Activated CD4-positive, alpha-beta T cell treated with anti-CD3 and anti-CD28 coated beads, Interleukin-2, amount 10 ng/mL, durations not matched to agents 7 days and 5 days (primary cell): ENCODE data around the gene ATP8B4. TPM values are rescaled to one million over a fixed set of nuclear protein-coding genes. Genes with fewer than 3 reads are reported as not detected.

Source experiments
- CTCF ChIA-PET: fragments of 350-600 bp; sonication (Branson Sonifier 250); formaldehyde crosslinking; loops from one replicate; lab custom pipeline; 2021; ENCODE audit warnings: antibody characterized with exemption; lab: Charles Lee
- POLR2A ChIA-PET: fragments of 350-600 bp; sonication (Branson Sonifier 250); formaldehyde crosslinking; loops from one replicate; lab custom pipeline; 2021; ENCODE audit warnings: antibody characterized with exemption; lab: Charles Lee
- DNase-seq: peaks from one replicate; pipeline ENCODE4 v3.0.0-alpha.2; 2020
- H3K27ac Mint-ChIP-seq: one replicate; pipeline ENCODE4 v1.8.0; 2021; ENCODE audit warnings: mild to moderate bottlenecking, moderate library complexity, mixed read lengths
- H3K27me3 Mint-ChIP-seq: one replicate; pipeline ENCODE4 v1.8.0; 2021; ENCODE audit warnings: mixed read lengths
- H3K36me3 Mint-ChIP-seq: one replicate; pipeline ENCODE4 v1.8.0; 2021; ENCODE audit warnings: low read depth, mixed read lengths
- H3K4me1 Mint-ChIP-seq: one replicate; pipeline ENCODE4 v1.8.0; 2021; ENCODE audit warnings: mixed read lengths
- H3K4me3 Mint-ChIP-seq: one replicate; pipeline ENCODE4 v1.8.0; 2021; ENCODE audit warnings: mild to moderate bottlenecking, moderate library complexity, mixed read lengths
- H3K9me3 Mint-ChIP-seq: one replicate; pipeline ENCODE4 v1.8.0; 2021; ENCODE audit warnings: mixed read lengths
- total RNA-seq, 2 experiments: library from RNA; stranded (reverse); gene quantifications; one replicate each; pipeline ENCODE4 v1.2.3, GENCODE V29; 2021

Gene ATP8B4
- total RNA-seq, 2 experiments from 2014 or later, result 6.8 TPM

GRCh38 chr15:49881433-49881832 is 237.6 kb downstream of the ATP8B4 start:
- Mint-ChIP-seq H3K27ac (no peak overlapping the region), H3K36me3 (no peaks in the 10 kb centered on the region), H3K27me3 (no peaks in the 10 kb centered on the region), H3K9me3 (no peaks in the 10 kb centered on the region), H3K4me1 (no peaks in the 10 kb centered on the region), H3K4me3 (no peak overlapping the region)
- POLR2A ChIA-PET, result no interaction called here
- DNase-seq, result no peak
- CTCF ChIA-PET, result no interaction called here

GRCh38 chr15:49877873-49878521 is 241.0 kb downstream of the ATP8B4 start:
- Mint-ChIP-seq H3K27ac (no peak overlapping the region), H3K4me1 (no peaks in the 10 kb centered on the region), H3K4me3 (no peak overlapping the region), H3K27me3 (no peaks in the 10 kb centered on the region), H3K9me3 (no peaks in the 10 kb centered on the region), H3K36me3 (no peaks in the 10 kb centered on the region)
- POLR2A ChIA-PET, result no interaction called here
- CTCF ChIA-PET, result no interaction called here
- no peak for DNase-seq

GRCh38 chr15:49877117-49877872 is 241.7 kb downstream of the ATP8B4 start:
- Mint-ChIP-seq H3K27me3 (no peaks in the 10 kb centered on the region), H3K4me1 (no peaks in the 10 kb centered on the region), H3K27ac (no peak overlapping the region), H3K4me3 (no peak overlapping the region), H3K36me3 (no peaks in the 10 kb centered on the region), H3K9me3 (no peaks in the 10 kb centered on the region)
- ChIA-PET CTCF (no interaction called here), POLR2A (no interaction called here)
- no peak for DNase-seq

- no peak for DNase-seq
- H3K9me3 Mint-ChIP-seq, result no peaks in the 10 kb centered on the region
- ChIA-PET POLR2A (no interaction called here), CTCF (no interaction called here)
- no peak overlapping the region for H3K27ac Mint-ChIP-seq
- no peaks in the 10 kb centered on the region for H3K27me3 Mint-ChIP-seq
- H3K36me3 Mint-ChIP-seq, result no peaks in the 10 kb centered on the region
- H3K4me3 Mint-ChIP-seq, result no peak overlapping the region
- H3K4me1 Mint-ChIP-seq, result no peaks in the 10 kb centered on the region
These were observed 242.5 kb downstream of the ATP8B4 start for GRCh38 chr15:49876401-49877038.

GRCh38 chr15:49875392-49875791 is 243.6 kb downstream of the ATP8B4 start:
- H3K27ac Mint-ChIP-seq, result no peak overlapping the region
- H3K9me3 Mint-ChIP-seq, result no peaks in the 10 kb centered on the region
- no peaks in the 10 kb centered on the region for H3K4me1 Mint-ChIP-seq
- no peaks in the 10 kb centered on the region for H3K27me3 Mint-ChIP-seq
- ChIA-PET POLR2A (no interaction called here), CTCF (no interaction called here)
- DNase-seq, result no peak
- H3K4me3 Mint-ChIP-seq, result no peak overlapping the region
- no peaks in the 10 kb centered on the region for H3K36me3 Mint-ChIP-seq

GRCh38 chr15:49870472-49870871 is 248.6 kb downstream of the ATP8B4 start:
- H3K4me1 Mint-ChIP-seq, result no peaks in the 10 kb centered on the region
- H3K27me3 Mint-ChIP-seq, result peaks cover 4% of the 10 kb centered on the region
- CTCF ChIA-PET, result no interaction called here

GRCh38 chr15:49868348-49868747 is 250.7 kb downstream of the ATP8B4 start:
- Mint-ChIP-seq H3K36me3 (no peaks in the 10 kb centered on the region), H3K4me3 (no peak overlapping the region), H3K4me1 (no peaks in the 10 kb centered on the region), H3K27me3 (peaks cover 4% of the 10 kb centered on the region), H3K9me3 (no peaks in the 10 kb centered on the region), H3K27ac (no peak overlapping the region)
- ChIA-PET POLR2A (no interaction called here), CTCF (no interaction called here)
- DNase-seq, result no peak

More at GRCh38 chr15:49870472-49870871, 248.6 kb downstream of the ATP8B4 start:
- no peak for DNase-seq
- H3K36me3 Mint-ChIP-seq, result no peaks in the 10 kb centered on the region
- no peak overlapping the region for H3K4me3 Mint-ChIP-seq
- no peak overlapping the region for H3K27ac Mint-ChIP-seq
- POLR2A ChIA-PET, result no interaction called here
- H3K9me3 Mint-ChIP-seq, result no peaks in the 10 kb centered on the region

- Mint-ChIP-seq H3K9me3 (no peaks in the 10 kb centered on the region), H3K4me1 (no peaks in the 10 kb centered on the region), H3K36me3 (no peaks in the 10 kb centered on the region), H3K27me3 (peaks cover 4% of the 10 kb centered on the region), H3K27ac (no peak overlapping the region), H3K4me3 (no peak overlapping the region)
- ChIA-PET POLR2A (no interaction called here), CTCF (interaction anchor here (0.6 kb wide), 1 partner anchor 1202 kb away, joined by 3 read pairs; no protein-coding TSS in a partner anchor)
- DNase-seq, result no peak
These were observed 252.9 kb downstream of the ATP8B4 start for GRCh38 chr15:49865925-49866757.

GRCh38 chr15:49864251-49864650 is 254.8 kb downstream of the ATP8B4 start:
- Mint-ChIP-seq H3K27ac (no peak overlapping the region), H3K4me3 (no peak overlapping the region), H3K27me3 (peaks cover 4% of the 10 kb centered on the region), H3K36me3 (no peaks in the 10 kb centered on the region), H3K4me1 (no peaks in the 10 kb centered on the region), H3K9me3 (no peaks in the 10 kb centered on the region)
- CTCF ChIA-PET, result no interaction called here
- POLR2A ChIA-PET, result no interaction called here
- no peak for DNase-seq

- ChIA-PET POLR2A (no interaction called here), CTCF (interaction anchor here (0.5 kb wide), 1 partner anchor 327 kb away, joined by 3 read pairs; no protein-coding TSS in a partner anchor)
- Mint-ChIP-seq H3K27me3 (peaks cover 4% of the 10 kb centered on the region), H3K4me3 (no peak overlapping the region), H3K36me3 (no peaks in the 10 kb centered on the region), H3K27ac (no peak overlapping the region), H3K4me1 (no peaks in the 10 kb centered on the region), H3K9me3 (no peaks in the 10 kb centered on the region)
- no peak for DNase-seq
These were observed 255.4 kb downstream of the ATP8B4 start for GRCh38 chr15:49863431-49864224.

- Mint-ChIP-seq H3K4me3 (no peak overlapping the region), H3K4me1 (no peaks in the 10 kb centered on the region), H3K27ac (no peak overlapping the region), H3K36me3 (no peaks in the 10 kb centered on the region), H3K9me3 (no peaks in the 10 kb centered on the region), H3K27me3 (no peaks in the 10 kb centered on the region)
- no peak for DNase-seq
- POLR2A ChIA-PET, result no interaction called here
- CTCF ChIA-PET, result interaction anchor here (1.3 kb wide), 1 partner anchor 28 kb away, joined by 3 read pairs; no protein-coding TSS in a partner anchor
These were observed 258.9 kb downstream of the ATP8B4 start for GRCh38 chr15:49860101-49860500.
